HL-60/S4 (cell line): ENCODE measurements around the gene PDLIM4.

Experiments used
- in situ Hi-C: fragments of 300-500 bp; cut with MboI; formaldehyde crosslinking; loops from 2 replicates; pipeline ENCODE4 v1.14.3; 2022; ENCODE audit warnings: low sequenced_read_pairs

The PDLIM4 gene

DNA sequence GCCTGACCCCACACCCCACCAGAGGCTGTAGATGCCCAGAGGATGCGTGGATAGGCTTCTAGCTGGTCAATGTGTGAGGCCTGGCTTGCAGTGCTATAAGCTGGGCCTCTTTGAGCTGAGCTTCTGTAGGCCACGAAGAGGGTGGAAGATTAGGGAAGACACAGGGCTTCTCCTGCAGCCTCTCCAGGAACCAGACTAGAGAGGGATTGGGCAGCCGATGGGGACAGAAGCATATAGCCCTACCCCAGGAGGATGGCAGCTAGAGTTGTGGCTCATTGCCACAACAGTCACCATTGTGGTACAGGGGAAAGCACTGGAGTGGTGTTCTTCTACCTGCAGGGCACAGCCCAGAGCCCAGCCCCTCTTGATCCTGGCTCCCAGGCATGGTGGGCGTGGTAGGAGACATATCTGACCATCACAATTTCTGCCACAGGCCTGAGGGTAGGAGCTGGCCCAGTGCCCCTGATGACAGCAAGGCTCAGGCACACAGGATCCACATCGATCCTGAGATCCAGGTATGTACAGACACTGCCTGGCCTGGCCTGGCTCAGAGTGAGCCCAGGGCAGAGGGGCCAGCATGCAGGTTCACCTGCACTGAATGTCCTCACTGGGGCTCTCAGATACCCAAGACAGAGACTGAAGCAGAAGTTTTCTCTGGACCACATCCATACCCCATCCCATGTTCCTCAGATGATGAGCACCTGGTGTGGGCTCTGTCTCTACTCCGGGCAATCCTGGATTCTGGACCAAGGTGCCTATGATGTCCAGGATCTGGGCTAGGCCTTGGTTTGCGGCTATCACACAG is 8.7 kb downstream of the PDLIM4 start:
- in situ Hi-C loops: no loop called here

DNA sequence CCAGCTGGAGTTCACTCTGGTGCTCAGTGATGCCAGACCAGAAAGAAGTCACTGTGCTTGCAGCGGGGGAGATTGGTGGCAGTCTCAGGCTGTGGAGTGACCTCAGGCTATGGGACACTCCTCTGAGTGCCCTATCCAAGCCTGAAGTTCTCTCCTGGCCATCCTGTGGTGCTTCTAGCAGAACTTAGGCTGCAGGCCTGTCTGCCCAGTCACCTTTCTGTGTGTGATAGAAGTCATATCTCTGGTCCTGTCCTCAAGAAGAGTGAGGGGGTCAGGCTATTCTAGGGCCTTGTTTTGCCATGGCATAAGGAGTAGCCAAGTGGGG is 9.3 kb downstream of the PDLIM4 start:
- in situ Hi-C loops: no loop called here

DNA sequence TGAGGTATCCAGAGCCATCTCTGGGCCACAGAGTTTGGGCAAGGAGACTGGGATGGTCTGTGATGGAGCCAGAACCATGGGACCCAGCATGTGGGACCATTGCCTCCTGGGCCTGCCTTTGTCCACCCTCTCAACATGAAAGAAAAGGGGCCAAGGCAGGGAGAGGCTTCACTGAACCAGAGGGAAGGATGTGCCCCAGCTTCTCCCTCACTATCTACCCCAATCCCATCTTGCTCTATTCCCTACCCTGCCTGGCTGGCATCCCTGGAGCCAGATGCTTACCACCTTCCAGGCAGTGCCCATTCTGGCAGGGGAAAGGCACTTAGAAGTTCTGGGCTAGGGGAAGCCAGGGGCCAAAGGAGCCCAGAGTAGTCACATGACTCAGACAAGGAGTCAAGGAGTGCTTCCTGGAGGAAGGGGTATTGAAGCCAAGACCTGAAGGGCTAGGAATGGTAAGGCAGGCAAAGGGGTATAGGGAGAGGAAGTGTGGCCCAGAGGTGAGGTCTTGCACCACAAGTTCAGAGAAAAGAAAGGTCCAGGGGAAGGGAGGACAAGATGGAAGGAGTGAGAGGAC is 9.8 kb downstream of the PDLIM4 start:
- in situ Hi-C loops: no loop called here

DNA sequence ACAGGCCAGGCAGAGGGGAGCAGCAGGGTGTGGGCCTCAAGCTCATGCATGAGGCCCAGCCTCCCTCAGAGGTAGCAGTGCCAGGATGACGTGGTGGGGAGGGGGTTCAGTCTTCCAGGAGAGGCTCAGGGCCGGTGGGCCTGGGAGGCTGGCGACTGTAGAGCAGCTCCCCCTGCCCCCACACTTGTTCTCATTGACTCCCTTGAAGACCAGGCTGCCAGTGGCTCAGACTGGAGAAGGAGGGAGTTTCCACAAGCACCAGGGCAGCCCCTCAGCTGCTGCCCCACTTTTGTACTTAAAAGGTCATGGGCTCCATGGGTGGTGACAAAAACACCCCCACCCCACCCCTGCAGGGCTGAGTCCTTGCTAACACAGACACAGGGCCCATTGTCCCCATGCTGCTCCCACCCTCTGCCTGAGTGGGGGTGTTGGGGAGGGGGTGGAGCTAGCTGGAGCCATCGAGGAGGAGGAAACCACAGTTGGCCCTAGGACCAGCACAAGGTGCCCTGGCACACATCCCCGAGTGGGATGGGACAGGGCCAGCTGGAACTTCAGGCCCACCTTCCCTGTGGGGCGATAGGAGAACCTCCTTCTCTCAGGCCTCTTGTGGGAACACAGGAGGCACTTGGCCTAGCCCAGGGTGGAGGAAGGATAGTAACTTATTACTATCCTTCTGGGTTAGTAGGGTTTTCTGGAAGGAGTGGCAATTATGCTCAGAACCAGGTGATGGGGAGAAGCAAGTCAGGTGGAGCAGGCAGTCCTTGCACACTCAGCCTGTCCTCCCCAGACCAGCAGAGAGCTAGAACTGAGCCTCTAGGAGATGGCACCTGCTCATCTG is 10.7 kb downstream of the PDLIM4 start:
- in situ Hi-C loops: no loop called here

DNA sequence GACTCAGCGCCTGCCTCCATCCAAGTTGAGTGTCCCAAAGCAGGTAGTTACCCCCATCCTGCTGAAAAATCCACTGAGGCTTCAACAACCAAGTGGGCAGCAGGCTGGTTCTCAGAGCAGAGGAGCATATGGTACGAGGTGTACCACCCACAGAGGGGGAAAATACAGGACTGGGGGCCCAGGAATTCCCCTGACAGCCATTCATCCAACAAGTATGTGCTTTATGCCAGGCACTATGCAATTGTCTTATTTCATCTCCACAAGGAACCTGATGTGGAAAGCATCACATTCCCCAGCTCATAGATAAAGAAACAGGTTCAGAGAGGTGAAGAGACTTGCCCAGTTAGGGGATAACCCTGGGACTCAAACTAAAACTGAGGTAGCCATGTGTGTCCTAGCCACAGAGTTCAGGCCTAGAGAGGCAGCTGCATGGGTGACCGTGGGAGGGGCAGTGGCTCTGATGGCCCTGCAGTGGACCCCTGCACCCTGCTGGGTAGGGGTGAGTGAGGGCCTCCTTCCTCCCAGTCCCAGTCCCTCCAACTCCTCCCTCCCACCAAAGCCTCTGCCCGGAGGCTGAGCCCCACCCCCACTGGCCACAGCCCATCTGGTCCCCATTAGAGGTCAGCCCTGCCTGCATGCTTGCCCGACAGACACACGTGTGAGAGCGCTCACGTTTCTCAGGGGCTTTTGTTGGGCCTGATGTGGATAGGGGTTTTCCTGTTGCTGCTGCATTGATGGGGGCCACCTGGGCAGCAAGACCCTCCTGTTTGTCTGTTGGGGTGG is 11.5 kb downstream of the PDLIM4 start:
- in situ Hi-C loops: no loop called here

DNA sequence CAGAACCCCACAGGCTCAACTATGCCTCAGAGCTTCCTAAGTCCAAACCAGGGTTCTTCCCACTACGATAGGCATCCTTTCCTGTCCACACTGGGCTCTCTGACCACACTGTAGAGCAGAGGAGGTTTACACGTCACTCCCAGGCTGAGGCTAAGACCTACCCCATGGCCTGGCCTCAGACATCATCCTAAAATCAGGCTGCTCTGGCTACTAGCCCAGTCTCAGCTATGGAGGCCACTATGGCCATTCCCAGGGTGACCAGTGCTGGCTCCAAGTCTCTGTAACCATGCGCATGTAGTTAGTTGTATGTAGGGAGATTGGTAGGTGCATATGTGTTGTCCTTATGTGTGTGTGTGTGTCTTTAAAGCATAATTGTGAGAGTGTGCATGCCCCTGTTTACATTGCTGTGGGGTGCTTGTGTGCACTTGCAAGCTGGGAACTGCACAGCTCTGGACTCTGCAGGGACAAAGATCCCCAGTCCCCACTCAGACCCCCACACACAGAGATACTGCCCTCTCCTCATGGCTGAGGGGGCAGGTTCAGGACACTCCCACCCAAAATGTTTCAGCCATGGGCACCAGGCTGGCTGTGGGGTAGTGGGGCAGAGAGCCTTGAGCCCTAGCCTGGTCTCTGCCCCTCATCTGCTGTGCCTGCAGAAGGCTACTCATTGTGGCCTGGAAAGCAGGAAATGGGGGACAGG is 12.3 kb downstream of the PDLIM4 start:
- in situ Hi-C loops: no loop called here

DNA sequence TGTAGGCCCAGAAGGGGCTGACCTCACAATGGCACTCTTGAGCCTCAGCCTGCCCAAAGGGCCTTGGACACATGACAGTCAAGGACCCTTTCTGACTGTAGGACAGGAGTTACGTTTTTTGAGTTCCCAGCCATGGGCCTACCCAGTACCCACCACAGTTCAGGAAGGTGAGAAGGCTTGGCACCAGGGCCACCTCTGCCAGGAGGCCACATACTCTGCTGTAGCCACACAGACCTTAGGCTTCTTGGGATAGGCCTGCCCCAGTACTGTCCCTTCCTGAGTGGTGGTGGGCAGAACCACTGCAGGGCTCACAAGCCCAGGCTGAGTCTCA is 12.8 kb downstream of the PDLIM4 start:
- in situ Hi-C loops: no loop called here

DNA sequence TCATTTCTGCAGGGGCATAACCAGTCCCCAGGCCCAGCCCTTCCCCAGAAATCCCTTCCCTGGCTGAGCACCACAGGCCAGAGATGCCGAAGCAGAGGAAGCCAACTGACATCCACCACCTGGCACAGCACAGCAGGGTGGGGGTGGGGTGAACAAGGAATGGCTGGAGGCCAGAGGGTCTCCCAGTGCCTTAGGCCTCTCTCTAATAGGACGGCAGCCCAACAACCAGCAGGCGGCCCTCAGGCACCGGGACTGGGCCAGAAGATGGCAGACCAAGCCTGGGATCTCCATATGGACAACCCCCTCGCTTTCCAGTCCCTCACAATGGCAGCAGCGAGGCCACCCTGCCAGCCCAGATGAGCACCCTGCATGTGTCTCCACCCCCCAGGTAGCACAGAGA is 13.2 kb downstream of the PDLIM4 start:
- in situ Hi-C loops: no loop called here

DNA sequence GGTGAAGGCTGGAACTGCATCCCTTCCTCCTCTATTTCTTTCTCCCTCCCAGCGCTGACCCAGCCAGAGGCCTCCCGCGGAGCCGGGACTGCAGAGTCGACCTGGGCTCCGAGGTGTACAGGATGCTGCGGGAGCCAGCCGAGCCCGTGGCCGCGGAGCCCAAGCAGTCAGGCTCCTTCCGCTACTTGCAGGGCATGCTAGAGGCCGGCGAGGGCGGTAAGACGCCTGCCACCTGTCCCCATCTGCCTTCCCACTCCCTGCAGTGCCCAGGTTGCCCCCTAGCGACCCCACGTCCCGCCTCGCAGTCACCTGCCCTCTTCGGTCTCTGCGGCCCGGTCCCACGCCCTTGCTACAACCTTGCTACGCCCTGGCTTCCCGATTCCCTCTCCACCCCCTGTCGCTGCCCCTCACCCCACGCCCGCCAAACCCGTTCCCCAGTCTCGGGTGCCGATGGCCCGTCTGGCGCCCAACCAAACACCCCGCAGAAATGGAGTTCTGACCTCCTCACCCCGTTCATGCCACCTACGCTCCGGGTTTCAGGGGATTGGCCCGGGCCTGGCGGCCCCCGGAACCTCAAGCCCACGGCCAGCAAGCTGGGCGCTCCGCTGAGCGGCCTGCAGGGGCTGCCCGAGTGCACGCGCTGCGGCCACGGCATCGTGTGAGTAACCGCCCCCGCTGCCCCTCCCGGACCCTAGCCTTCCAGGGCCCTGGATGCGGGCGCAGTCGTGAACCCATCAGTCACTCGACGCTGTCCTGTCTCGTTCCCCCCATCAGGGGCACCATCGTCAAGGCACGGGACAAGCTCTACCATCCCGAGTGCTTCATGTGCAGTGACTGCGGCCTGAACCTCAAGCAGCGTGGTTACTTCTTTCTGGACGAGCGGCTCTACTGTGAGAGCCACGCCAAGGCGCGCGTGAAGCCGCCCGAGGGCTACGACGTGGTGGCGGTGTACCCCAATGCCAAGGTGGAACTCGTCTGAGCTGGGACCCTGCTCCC is 14.1 kb downstream of the PDLIM4 start:
- in situ Hi-C loops: no loop called here

DNA sequence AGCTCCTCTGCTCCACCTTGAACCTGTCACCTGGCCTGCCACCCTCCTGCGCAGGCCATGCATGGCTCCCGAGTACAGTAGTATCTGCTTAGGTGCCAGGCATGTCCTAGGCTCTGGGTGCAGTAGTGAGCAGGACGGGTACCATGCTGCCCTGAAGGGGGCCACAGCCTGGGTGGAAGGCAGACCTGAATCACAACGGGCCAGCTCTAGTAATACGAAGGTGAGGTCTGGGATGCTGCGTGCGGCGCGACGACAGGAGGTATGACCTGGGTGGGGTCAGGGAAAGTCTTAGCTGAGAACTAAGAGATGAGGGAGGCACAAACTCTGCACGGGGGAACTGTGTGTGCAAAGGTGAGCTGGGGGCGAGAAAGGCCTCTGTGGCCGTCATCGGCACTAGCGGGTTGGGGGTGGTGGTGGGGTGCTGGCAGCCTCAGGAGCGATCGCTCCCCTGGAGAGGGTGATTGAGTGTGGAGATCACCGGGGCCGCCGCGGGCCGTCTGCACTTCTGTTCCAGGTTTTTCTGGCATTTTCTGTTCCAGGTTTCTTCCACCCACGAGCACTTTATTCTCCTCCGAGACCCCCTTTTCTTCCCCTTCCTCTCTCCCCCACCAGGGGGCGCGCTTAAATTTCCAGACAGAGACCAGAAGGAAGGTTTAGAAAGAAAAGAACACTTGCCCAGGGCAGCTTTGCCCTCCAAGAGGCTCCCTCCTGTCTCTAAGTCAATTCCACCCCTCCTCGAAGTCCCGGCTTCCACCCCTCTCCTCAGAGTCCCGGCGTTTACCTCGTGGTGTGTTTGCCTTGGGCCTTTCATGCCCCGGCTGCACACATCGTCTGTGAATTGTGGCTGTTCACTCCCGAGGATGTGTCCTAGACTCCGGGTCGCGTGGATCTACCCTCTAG is 15.1 kb downstream of the PDLIM4 start:
- in situ Hi-C loops: no loop called here

DNA sequence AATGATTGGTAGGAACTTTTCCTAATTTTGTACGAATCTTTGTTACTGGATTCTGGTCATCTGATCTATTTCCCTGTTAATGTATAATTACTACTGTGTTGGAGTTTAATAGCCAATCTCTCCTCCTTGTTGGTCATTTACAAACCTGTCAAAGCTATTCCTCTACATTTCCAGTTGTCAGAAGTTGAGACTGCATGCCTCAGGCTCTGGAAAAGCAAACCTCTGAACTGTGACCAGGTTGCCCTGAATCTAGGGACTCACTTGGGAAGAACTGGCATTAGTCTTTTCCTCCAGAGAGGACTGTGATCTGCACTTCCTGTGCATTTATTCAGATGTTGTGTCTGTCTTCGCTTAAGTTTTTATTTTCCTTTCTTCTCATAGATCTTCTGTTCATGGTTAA is 16.1 kb downstream of the PDLIM4 start:
- in situ Hi-C loops: no loop called here

DNA sequence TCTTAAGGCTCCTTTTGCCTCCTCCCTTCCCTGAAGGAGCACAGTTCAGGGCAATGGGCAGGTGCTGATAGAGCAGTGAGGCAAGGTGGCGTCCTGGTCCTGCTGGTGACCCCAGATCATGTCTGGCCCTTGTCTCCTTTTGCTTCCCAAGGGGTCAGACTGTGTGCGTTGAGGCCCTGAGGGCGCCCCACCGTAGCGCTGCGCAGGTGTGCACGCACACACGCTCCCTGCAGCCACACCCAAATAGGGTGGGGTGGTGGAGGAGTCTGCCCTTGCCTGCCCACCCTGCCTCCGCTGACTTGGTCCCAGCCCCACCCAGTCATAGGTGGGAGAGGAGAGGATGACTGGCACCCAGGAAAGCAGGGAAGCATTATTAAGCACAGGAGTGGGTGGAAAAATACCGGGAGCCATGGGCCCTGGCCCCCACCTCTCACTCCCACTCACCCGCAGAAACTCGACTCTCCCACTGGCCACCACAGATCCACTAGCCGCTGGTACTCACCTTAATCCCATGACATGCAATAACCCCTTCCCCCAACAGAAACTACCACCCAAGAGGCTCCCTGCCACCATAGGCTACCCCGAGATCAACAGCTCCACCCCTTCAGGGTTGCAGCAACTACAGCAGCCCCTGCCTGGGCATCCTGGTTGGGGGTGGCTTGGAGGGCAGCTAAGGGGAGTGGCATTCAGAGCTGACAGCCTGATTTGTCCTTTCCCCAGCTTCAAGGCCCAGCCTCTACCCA is 16.7 kb downstream of the PDLIM4 start:
- in situ Hi-C loops: no loop called here

DNA sequence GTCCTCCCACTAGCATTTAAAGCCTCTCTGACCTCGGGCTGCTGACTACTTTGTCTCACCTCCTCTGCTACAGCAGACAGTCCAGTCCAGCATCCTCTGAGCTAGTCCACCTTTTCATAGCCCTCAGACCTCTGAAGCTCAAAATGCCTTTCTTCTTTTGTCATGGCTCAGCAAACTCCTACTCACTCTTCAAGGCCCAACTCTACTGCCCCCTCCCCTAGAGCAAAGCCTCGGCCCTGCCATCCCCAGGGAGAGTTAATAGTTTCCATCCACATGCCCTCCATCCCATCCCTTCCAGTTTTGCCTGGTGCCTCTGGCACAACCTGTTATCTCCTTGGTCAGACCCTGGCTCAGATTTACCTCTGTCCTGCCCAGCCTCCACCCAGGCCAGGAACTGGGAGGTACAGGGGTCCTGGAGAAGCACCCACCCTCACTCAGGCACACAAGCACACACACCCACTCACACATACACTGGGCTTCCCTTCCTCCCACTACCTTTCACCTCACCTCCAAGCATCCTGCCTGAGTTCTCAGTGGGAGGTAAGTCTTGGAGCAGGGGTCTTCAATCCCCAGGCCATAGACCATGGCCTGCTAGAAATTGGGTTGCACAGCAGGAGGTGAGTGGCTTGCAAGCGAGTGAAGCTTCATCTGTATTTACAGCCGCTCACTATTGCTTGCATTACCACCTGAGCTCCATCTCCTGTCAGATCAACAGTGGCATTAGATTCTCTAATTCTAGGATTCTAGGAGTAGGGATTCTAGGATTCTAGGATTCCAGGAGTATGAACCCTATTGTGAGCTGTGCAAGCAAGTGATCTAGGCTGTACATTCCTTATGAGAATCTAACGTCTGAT is 18.1 kb downstream of the PDLIM4 start:
- in situ Hi-C loops: no loop called here

DNA sequence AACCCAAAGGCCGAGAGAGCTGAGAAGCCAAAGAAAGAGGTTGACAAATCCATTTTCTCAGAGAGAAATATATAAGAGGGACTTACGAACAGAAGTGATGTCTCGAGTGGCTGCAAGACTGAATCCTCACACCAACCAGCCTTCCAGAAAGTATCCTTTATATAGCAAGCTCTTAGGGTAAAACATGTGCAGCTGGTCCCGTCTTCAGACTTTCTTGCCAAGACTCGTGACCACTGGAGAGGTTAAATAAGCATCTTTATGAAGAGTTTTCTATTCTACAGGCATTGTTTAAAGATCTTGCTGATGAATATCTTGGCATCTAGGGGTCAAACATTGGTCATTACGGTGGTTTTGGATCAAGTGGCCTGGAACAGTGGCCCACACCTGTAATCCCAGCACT is 19.8 kb downstream of the PDLIM4 start:
- in situ Hi-C loops: no loop called here

DNA sequence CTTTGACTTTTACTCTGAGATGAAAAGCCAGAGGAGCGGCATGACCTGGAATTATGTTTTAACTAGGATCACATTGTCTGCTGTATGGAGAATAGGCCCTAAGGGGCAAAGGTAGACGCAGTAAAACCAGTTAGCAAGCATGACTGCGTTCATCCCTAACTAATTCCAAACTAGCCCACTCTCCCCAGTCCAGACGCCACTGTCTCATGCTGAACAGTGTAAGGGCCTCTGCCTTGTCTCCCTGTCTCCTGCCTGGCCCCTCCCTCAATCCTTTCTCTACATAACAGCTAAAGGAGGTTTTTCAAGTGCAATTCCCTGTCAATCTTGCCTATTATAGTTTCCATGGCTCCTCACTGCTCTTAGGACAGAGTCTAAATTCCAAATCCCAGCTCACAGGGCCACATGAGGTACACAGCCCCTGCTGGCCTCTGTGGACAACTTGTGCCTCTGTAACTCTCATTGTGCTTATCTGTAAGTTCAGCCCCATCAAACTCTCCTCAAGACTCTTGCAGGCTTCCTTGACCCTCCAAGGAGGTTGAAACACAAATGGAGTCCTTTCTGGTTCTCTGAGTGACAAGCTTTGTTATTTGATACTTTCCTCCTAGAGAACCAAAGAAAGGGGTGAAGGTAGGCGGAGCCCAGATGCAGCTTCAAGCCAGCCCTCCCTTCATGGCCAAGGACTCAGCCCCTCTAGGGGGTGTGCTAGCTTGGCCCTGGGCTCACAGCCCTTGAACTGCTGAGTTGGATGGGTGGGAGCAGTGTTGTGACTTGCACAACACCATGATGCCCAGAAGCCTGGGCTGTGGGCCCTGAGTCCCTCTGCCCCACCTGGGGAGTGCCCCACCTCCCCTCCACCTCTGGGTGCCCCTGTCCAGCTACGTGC is 20.7 kb downstream of the PDLIM4 start:
- in situ Hi-C loops: no loop called here

DNA sequence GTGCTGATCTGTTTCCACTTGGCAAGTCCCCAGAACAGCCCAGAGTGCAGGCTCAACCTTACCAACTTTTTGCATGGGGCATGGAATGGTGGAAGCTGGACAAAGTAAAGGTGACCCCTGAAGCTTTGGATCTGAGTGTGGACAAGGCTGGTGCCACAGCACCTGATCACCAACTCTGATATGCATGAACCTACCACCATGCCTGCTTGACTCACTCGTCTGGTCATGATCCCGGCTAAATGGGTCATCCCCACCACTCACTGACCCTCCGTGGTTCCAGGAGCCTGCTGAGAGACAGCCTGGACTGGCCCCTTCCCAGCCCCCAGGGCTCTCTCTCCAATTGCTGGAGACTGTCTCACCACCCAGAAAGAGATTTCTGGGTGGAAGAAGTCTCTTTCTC is 22.3 kb downstream of the PDLIM4 start:
- in situ Hi-C loops: no loop called here
